SU-DHL-6 (cell line): ENCODE measurements around the gene ZDHHC7.
"Not testable (repeated sequence)": the region's sequence is repeated elsewhere in the genome, so short reads cannot be mapped to it uniquely, and the experiment has no call there.

Experiments
- H2AFZ ChIP-seq: fragments of 200-600 bp; sonication (generic); 2 replicates; pipeline ENCODE4 v1.6.1; 2014; ENCODE audit warnings: low read depth, mild to moderate bottlenecking, moderate library complexity, mixed read lengths, antibody characterized with exemption, low read length; ENCODE audit not compliant: severe bottlenecking
- H3F3A ChIP-seq: fragments of 200-600 bp; shearing (Covaris generic); 2 replicates; pipeline ENCODE4 v1.6.0; 2016; ENCODE audit warnings: antibody characterized with exemption, mild to moderate bottlenecking; ENCODE audit not compliant: insufficient read depth
- H3K27ac ChIP-seq: fragments of 200-600 bp; sonication (generic); 2 replicates; pipeline ENCODE4 v1.5.1; 2016; ENCODE audit warnings: low read depth, mild to moderate bottlenecking, low read length, moderate library complexity, mixed read lengths
- H3K27me3 ChIP-seq: fragments of 200-600 bp; sonication (generic), shearing (Covaris generic); 2 replicates; pipeline ENCODE4 v1.6.0; 2014; ENCODE audit warnings: mild to moderate bottlenecking, low read length
- H3K36me3 ChIP-seq: fragments of 200-600 bp; sonication (generic); 2 replicates; pipeline ENCODE4 v1.6.1; 2014; ENCODE audit warnings: mild to moderate bottlenecking, low read length, mixed read lengths
- H3K4me2 ChIP-seq: fragments of 300-600, 200-600 bp; shearing (Covaris generic), sonication (generic); 2 replicates; pipeline ENCODE4 v1.6.0; 2014; ENCODE audit warnings: low read length, low read depth, mild to moderate bottlenecking; ENCODE audit not compliant: poor library complexity, severe bottlenecking
- H3K4me3 ChIP-seq: fragments of 200-600 bp; sonication (generic); 2 replicates; pipeline ENCODE4 v1.5.1; 2014; ENCODE audit warnings: antibody characterized with exemption, low read length, mild to moderate bottlenecking, mixed read lengths; ENCODE audit not compliant: insufficient read depth, poor library complexity, severe bottlenecking
- H3K79me2 ChIP-seq: fragments of 200-600 bp; sonication (generic); 2 replicates; pipeline ENCODE4 v1.6.1; 2014; ENCODE audit warnings: mild to moderate bottlenecking, low read length, moderate library complexity; ENCODE audit not compliant: insufficient read depth
- H3K9ac ChIP-seq: fragments of 200-600 bp; sonication (generic); 2 replicates; pipeline ENCODE4 v1.7.0; 2014; ENCODE audit warnings: mild to moderate bottlenecking, low read length
- H3K9me2 ChIP-seq: fragments of 200-600 bp; sonication (generic); replicated peaks from 2 replicates; pipeline ENCODE4 v1.6.1; 2014; ENCODE audit warnings: low read length; ENCODE audit not compliant: insufficient read depth
- H3K9me3 ChIP-seq: fragments of 200-600 bp; sonication (generic); 2 replicates; pipeline ENCODE4 v1.6.1; 2014; ENCODE audit warnings: low read length, mixed read lengths; ENCODE audit not compliant: insufficient read depth
- H4K20me1 ChIP-seq: fragments of 200-600 bp; sonication (generic); 2 replicates; pipeline ENCODE4 v1.6.1; 2014; ENCODE audit warnings: low read depth, mild to moderate bottlenecking, antibody characterized with exemption, low read length, moderate library complexity, mixed read lengths
- EZH2phosphoT487 ChIP-seq: fragments of 200-600 bp; sonication (generic), shearing (Covaris generic); conservative IDR thresholded peaks from 2 replicates; pipeline ENCODE4 v1.6.1; 2018; ENCODE audit warnings: mild to moderate bottlenecking, antibody characterized with exemption, low read length, moderate library complexity, mixed read lengths
- TF ChIP-seq, protein P1 (sequence below): fragments of 200-600 bp; sonication (generic); IDR thresholded peaks from one replicate; pipeline ENCODE4 v1.5.1; 2017; ENCODE audit warnings: antibody characterized with exemption, mild to moderate bottlenecking, low read length, moderate library complexity; ENCODE audit not compliant: insufficient read depth, poor library complexity, severe bottlenecking

The ZDHHC7 gene

GRCh38 chr16:85054948-85055492 lies 43.7 kb upstream of the ZDHHC7 start:
- Histone ChIP-seq H3F3A (no peaks in the 10 kb centered on the region), H3K27ac (no peak overlapping the region), H3K9me3 (no peaks in the 10 kb centered on the region), H3K79me2 (no peaks in the 10 kb centered on the region), H3K36me3 (no peaks in the 10 kb centered on the region), H2AFZ (no peak overlapping the region), H3K9me2 (no peaks in the 10 kb centered on the region), H3K4me3 (no peak overlapping the region), H3K27me3 (no peaks in the 10 kb centered on the region), H4K20me1 (no peaks in the 10 kb centered on the region), H3K4me2 (no peak overlapping the region), H3K9ac (no peak overlapping the region)
- TF ChIP-seq, protein P1, sequence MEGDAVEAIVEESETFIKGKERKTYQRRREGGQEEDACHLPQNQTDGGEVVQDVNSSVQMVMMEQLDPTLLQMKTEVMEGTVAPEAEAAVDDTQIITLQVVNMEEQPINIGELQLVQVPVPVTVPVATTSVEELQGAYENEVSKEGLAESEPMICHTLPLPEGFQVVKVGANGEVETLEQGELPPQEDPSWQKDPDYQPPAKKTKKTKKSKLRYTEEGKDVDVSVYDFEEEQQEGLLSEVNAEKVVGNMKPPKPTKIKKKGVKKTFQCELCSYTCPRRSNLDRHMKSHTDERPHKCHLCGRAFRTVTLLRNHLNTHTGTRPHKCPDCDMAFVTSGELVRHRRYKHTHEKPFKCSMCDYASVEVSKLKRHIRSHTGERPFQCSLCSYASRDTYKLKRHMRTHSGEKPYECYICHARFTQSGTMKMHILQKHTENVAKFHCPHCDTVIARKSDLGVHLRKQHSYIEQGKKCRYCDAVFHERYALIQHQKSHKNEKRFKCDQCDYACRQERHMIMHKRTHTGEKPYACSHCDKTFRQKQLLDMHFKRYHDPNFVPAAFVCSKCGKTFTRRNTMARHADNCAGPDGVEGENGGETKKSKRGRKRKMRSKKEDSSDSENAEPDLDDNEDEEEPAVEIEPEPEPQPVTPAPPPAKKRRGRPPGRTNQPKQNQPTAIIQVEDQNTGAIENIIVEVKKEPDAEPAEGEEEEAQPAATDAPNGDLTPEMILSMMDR = no peak
- no peak for TF ChIP-seq EZH2phosphoT487

- not testable (repeated sequence) for H3K79me2 ChIP-seq, H3F3A ChIP-seq, H3K27ac ChIP-seq, H3K4me3 ChIP-seq, H3K36me3 ChIP-seq, H3K4me2 ChIP-seq, H3K9ac ChIP-seq, H2AFZ ChIP-seq, H4K20me1 ChIP-seq, H3K9me2 ChIP-seq, H3K9me3 ChIP-seq, H3K27me3 ChIP-seq
These were observed 43.0 kb upstream of the ZDHHC7 start for GRCh38 chr16:85054321-85054720.

DNA sequence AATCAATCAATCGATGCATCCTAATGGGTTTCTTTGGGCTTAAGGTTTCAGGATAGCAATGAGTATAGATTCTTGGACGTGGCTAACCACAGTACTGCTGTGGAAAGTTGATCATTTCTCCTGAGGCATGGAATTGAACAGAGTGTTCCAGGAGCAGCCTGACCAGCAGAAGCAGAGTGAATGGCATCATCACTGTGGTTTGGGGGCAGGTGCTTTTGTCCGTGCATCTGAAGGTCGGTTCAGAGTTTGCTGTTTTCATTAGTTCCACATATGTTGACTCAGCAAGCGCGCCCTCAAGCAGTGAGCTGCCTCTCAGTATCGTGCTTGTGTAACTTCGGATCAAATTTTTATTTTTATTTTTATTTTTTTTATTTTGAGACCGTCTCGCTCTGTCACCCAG lies 41.2 kb upstream of the ZDHHC7 start:
- no peak overlapping the region for H2AFZ ChIP-seq
- H3K4me3 ChIP-seq = no peak overlapping the region
- H3K79me2 ChIP-seq = no peaks in the 10 kb centered on the region
- no peak overlapping the region for H3K27ac ChIP-seq
- no peak overlapping the region for H3K9ac ChIP-seq
- no peaks in the 10 kb centered on the region for H3F3A ChIP-seq
- no peaks in the 10 kb centered on the region for H3K9me2 ChIP-seq
- no peaks in the 10 kb centered on the region for H3K36me3 ChIP-seq
- TF ChIP-seq, protein P1 = no peak
- TF ChIP-seq EZH2phosphoT487 = no peak
- no peaks in the 10 kb centered on the region for H3K9me3 ChIP-seq
- no peaks in the 10 kb centered on the region for H4K20me1 ChIP-seq
- no peak overlapping the region for H3K4me2 ChIP-seq
- H3K27me3 ChIP-seq = no peaks in the 10 kb centered on the region

GRCh38 chr16:85051683-85052082 lies 40.3 kb upstream of the ZDHHC7 start:
- Histone ChIP-seq H3K9ac (no peak overlapping the region), H3K79me2 (no peaks in the 10 kb centered on the region), H3K9me3 (no peaks in the 10 kb centered on the region), H3K27ac (no peak overlapping the region), H3K36me3 (no peaks in the 10 kb centered on the region), H4K20me1 (no peaks in the 10 kb centered on the region), H3K4me3 (no peak overlapping the region), H2AFZ (no peak overlapping the region), H3K4me2 (no peak overlapping the region), H3K9me2 (no peaks in the 10 kb centered on the region), H3F3A (no peaks in the 10 kb centered on the region), H3K27me3 (no peaks in the 10 kb centered on the region)
- no peak for TF ChIP-seq EZH2phosphoT487
- TF ChIP-seq, protein P1 = no peak
